ENCODE data around the gene RAB22A. TPM values are rescaled to one million over a fixed set of nuclear protein-coding genes. Genes with fewer than 3 reads are reported as not detected.

RAB22A gene
- total and polyA plus RNA-seq, 9 of the 15 experiments (the other 6 are each of a cell fraction or from before 2014, with no cell fraction given) = 1.1 to 8.0 (median 6.7) TPM

- 95% methylated on average over 3 of the region's 3 CpGs for WGBS (ENCODE audit: insufficient coverage, low coverage, missing lambda C conversion rate)
- no peak overlapping the region for H3K4me2 ChIP-seq (ENCODE audit: insufficient read depth, low read length)
- peaks cover 37% of the 10 kb centered on the region for H3K36me3 ChIP-seq (ENCODE audit: control insufficient read depth, insufficient read depth, low read length)
- H3K9me3 ChIP-seq (replicated peaks; ENCODE audit: control insufficient read depth, insufficient read depth, low read depth, low read length) = no peaks in the 10 kb centered on the region
- peaks cover 10% of the 10 kb centered on the region; the same call in 1 of the 3 replicates for H3K79me2 ChIP-seq (ENCODE audit: control insufficient read depth, insufficient read depth, low read length)
- no peaks in the 10 kb centered on the region for H3K27me3 ChIP-seq (ENCODE audit: control insufficient read depth in 2 of 2, insufficient read depth in 2 of 2, low read length in 2 of 2)
- ATAC-seq (no peak), FAIRE-seq (no peak), DNase-seq (ENCODE audit: extremely low read depth in 1 of 4, low spot score in 3 of 4) (no peak)
- intact Hi-C loops (cut with micrococcal nuclease) (no loop called here), in situ Hi-C loops (cut with MboI) (no loop called here)
- no TSS peak for BruUV-seq (replicated peaks)
- ChIA-PET CTCF (ENCODE audit: low intra/inter-chr PET ratio) (no interaction called here), POLR2A (interaction anchor here (1.2 to 2.2 kb wide), 2 partner anchors 9 to 87 kb away, joined by 3 to 12 read pairs; no protein-coding TSS in a partner anchor)
- TF ChIP-seq ZFP36 (IDR thresholded peaks at IDR 0.05; ENCODE audit: low read depth, low read length, partially characterized antibody) = no peak
- no peak for TF ChIP-seq U2AF2 (optimal IDR thresholded peaks at IDR 0.05; ENCODE audit: low read depth, low read length)
- TF ChIP-seq ARNT (IDR thresholded peaks at IDR 0.05) = no peak
- no peak for TF ChIP-seq SMAD3 (CRISPR knock-in tag; conservative IDR thresholded peaks at IDR 0.05)
- no peak overlapping the region for H3K9ac ChIP-seq (ENCODE audit: insufficient read depth in 1 of 2, low read depth in 2 of 2, low read length in 2 of 2)
- H3K4me3 ChIP-seq = no peak overlapping the region
- H3K27ac ChIP-seq (ENCODE audit: extremely low read depth, low read depth, low read length) = no peak overlapping the region
- H4K20me1 ChIP-seq (replicated peaks; ENCODE audit: control insufficient read depth, insufficient read depth, low read length) = no peaks in the 10 kb centered on the region
- H2AFZ ChIP-seq (ENCODE audit: low read depth, low read length) = no peak overlapping the region
- H3K9me1 ChIP-seq (ENCODE audit: control insufficient read depth, insufficient read depth, low read length) = no peaks in the 10 kb centered on the region
- H3K4me1 ChIP-seq (replicated peaks in 1 of 2; ENCODE audit: control insufficient read depth in 2 of 2, insufficient read depth in 2 of 2, low read length in 2 of 2) = peaks cover 4 to 6% of the 10 kb centered on the region in 2 experiments; a peak in 3 of 5 replicates
Observed at GRCh38 chr20:58342104-58342945, 32.8 kb downstream of the RAB22A start.

DNA sequence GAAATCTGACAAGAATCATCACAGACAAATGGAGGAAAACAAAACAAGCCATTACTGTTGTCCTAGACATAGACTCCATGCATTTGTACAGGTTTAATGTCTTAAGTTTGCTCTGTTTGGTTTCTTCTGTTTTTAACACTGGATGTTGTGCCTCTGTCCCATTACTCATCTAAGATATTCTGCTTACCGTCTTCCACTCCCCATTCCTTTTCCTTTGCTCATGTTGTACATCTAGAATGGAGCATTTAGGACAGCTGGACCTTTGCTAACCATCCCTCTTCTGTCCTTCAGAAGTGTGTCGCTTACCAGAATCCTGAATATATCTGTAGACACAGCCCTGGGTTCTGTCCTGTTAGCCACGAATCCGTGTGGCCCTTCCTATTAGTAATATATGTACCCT, 35.2 kb downstream of the RAB22A start:
- H4K20me1 ChIP-seq (replicated peaks; ENCODE audit: control insufficient read depth, insufficient read depth, low read length) = no peaks in the 10 kb centered on the region
- ChIA-PET CTCF (ENCODE audit: low intra/inter-chr PET ratio) (no interaction called here), POLR2A (no interaction called here)
- no peak overlapping the region for H3K9ac ChIP-seq (ENCODE audit: insufficient read depth in 1 of 2, low read depth in 2 of 2, low read length in 2 of 2)
- H3K27me3 ChIP-seq (ENCODE audit: control insufficient read depth in 2 of 2, insufficient read depth in 2 of 2, low read length in 2 of 2) = no peaks in the 10 kb centered on the region
- FAIRE-seq = no peak
- H2AFZ ChIP-seq (ENCODE audit: low read depth, low read length) = no peak overlapping the region
- in situ Hi-C loops (cut with MboI) (no loop called here), intact Hi-C loops (cut with micrococcal nuclease) (no loop called here)
- peaks cover 9% of the 10 kb centered on the region; the same call in 1 of the 3 replicates for H3K79me2 ChIP-seq (ENCODE audit: control insufficient read depth, insufficient read depth, low read length)
- no peak for DNase-seq (ENCODE audit: extremely low read depth in 1 of 4, low spot score in 3 of 4)
- no peaks in the 10 kb centered on the region for H3K9me3 ChIP-seq (replicated peaks; ENCODE audit: control insufficient read depth, insufficient read depth, low read depth, low read length)
- no peak for ATAC-seq
- H3K4me1 ChIP-seq (replicated peaks in 1 of 2; ENCODE audit: control insufficient read depth in 2 of 2, insufficient read depth in 2 of 2, low read length in 2 of 2) = peaks cover 4 to 6% of the 10 kb centered on the region in 2 experiments; a peak in 3 of 5 replicates
- no peaks in the 10 kb centered on the region for H3K9me1 ChIP-seq (ENCODE audit: control insufficient read depth, insufficient read depth, low read length)
- H3K4me3 ChIP-seq = no peak overlapping the region
- H3K27ac ChIP-seq (ENCODE audit: extremely low read depth, low read depth, low read length) = no peak overlapping the region
- H3K4me2 ChIP-seq (ENCODE audit: insufficient read depth, low read length) = no peak overlapping the region
- H3K36me3 ChIP-seq (ENCODE audit: control insufficient read depth, insufficient read depth, low read length) = peaks cover 37% of the 10 kb centered on the region
- WGBS (ENCODE audit: insufficient coverage, low coverage, missing lambda C conversion rate) = 88% methylated on average over 4 of the region's 4 CpGs
- no TSS peak for BruUV-seq (replicated peaks)
- no peak for TF ChIP-seq ZNF639 (CRISPR knock-in tag; conservative IDR thresholded peaks at IDR 0.05 in 1 of 2, IDR thresholded peaks at IDR 0.05 in 1 of 2)
- TF ChIP-seq ZNF224 (CRISPR knock-in tag; IDR thresholded peaks at IDR 0.05) = no peak
- TF ChIP-seq, protein P1, sequence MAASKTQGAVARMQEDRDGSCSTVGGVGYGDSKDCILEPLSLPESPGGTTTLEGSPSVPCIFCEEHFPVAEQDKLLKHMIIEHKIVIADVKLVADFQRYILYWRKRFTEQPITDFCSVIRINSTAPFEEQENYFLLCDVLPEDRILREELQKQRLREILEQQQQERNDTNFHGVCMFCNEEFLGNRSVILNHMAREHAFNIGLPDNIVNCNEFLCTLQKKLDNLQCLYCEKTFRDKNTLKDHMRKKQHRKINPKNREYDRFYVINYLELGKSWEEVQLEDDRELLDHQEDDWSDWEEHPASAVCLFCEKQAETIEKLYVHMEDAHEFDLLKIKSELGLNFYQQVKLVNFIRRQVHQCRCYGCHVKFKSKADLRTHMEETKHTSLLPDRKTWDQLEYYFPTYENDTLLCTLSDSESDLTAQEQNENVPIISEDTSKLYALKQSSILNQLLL (CRISPR knock-in tag; IDR thresholded peaks at IDR 0.05; ENCODE audit: borderline replicate concordance) = no peak
- TF ChIP-seq HNRNPK (IDR thresholded peaks at IDR 0.05; ENCODE audit: low read depth, low read length, poor library complexity, severe bottlenecking) = no peak
- TF ChIP-seq HDAC1 (IDR thresholded peaks at IDR 0.05) = no peak
- no peak for TF ChIP-seq MAFK (IDR thresholded peaks at IDR 0.05; ENCODE audit: low read length)
- TF ChIP-seq RCOR1 (IDR thresholded peaks at IDR 0.05; ENCODE audit: borderline replicate concordance in 1 of 2, low read depth in 2 of 2, low read length in 2 of 2) = no peak
- no peak for TF ChIP-seq ZNF75A (CRISPR knock-in tag; IDR thresholded peaks at IDR 0.05)
